HG02642 (cell line): ENCODE results near the gene TAPBP.
A peak's percentile ranks its signal among the peaks of the same experiment; 100 is the strongest.
"Not testable (repeated sequence)": the region's sequence is repeated elsewhere in the genome, so short reads cannot be mapped to it uniquely, and the experiment has no call there.

ENCODE experiments used
- ATAC-seq: cut with Tn5 transposase; IDR thresholded peaks from one replicate; pipeline ENCODE4 v1.9.1; 2021; ENCODE audit warnings: mild to moderate bottlenecking; ENCODE audit not compliant: unreplicated experiment, poor library complexity

Gene TAPBP

DNA sequence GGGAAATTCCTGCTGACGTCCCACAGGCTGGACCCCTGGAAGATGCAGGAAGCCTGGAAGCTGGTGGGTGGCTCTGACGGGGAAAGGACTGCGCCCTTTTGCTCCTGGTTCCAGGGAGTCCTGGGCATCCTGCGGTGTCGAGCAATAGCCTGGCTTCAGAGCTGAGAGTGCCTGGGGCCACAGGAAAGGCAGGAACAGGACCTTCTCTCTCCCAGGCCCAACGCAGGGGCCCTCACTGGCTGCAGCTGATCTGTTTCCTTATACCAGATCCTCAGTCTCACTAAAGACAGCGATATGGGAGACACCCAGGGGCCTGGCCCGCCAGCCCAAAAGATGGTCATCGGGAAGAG, 35.5 kb downstream of the TAPBP start:
- ATAC-seq = no peak

DNA sequence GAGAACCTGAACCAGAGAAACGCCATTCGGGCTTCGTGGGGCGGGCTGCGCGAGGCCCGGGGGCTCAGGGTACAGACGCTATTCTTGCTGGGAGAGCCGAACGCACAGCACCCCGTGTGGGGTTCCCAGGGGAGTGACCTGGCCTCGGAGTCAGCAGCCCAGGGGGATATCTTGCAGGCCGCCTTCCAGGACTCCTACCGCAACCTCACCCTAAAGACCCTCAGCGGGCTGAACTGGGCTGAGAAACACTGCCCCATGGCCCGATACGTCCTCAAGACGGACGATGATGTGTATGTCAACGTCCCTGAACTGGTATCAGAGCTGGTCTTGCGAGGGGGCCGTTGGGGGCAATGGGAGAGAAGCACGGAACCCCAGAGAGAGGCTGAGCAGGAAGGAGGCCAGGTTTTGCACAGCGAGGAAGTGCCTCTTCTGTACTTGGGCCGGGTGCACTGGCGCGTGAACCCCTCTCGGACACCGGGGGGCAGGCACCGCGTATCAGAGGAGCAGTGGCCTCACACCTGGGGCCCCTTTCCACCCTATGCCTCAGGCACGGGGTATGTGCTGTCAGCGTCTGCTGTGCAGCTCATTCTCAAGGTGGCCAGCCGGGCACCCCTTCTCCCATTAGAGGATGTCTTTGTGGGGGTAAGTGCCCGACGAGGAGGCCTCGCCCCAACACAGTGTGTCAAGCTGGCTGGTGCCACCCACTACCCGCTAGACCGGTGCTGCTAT, 36.1 kb downstream of the TAPBP start:
- ATAC-seq = no peak

- ATAC-seq = peak; percentile 56
Measured at GRCh38 chr6:33276864-33277662, 36.8 kb downstream of the TAPBP start, which contains the start of gene B3GALT4. B3GALT4 (plus strand) TSS chr6:33277123; CDS start chr6:33277420, 297 bp downstream.

- ATAC-seq = no peak
Measured at GRCh38 chr6:33276581-33276863, 37.4 kb downstream of the TAPBP start.

GRCh38 chr6:33275795-33276580, 37.9 kb downstream of the TAPBP start:
- not testable (repeated sequence) for ATAC-seq

DNA sequence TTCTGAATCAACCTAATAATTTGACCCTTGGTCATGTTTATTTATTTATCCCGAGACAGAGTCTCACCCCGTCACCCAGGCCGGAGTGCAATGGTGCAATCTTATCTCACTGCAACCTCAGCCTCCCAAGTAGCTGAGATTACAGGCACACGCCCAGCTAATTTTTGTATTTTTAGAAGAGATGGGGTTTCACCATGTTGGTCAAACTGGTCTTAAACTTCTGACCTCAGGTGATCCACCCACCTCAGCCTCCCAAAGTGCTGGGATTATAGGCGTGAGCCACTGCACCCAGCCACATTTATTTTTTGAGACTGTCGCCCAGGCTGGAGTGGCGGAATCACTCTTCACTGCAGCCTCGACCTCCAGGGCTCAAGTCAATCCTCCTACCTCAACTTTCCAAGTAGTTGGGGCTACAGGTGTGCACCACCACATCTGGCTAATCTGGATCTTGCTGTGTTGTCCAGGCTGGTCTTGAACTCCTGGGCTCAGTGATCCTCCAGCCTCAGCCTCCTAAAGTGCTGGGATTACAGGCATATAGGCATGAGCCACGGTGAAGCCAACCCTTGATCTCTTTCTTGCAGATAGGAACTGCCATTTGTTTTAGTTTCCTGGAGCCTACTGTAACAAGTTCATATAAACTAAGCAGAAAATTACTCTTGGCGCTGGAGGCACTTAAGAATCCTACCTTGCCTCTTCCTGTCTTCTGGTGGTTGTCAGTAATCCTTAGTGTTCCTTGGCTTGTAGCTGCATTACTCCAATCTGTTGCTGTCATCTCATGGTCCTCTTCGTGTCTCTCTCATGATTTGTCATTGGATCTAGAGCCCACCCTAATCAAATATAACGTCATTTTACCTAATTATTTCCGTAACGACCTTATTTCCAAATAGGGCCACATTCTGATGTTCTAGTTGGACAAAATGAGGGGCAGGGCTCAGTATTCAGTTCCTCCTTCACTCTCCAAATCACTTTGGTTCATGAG, 39.7 kb downstream of the TAPBP start:
- ATAC-seq = no peak

DNA sequence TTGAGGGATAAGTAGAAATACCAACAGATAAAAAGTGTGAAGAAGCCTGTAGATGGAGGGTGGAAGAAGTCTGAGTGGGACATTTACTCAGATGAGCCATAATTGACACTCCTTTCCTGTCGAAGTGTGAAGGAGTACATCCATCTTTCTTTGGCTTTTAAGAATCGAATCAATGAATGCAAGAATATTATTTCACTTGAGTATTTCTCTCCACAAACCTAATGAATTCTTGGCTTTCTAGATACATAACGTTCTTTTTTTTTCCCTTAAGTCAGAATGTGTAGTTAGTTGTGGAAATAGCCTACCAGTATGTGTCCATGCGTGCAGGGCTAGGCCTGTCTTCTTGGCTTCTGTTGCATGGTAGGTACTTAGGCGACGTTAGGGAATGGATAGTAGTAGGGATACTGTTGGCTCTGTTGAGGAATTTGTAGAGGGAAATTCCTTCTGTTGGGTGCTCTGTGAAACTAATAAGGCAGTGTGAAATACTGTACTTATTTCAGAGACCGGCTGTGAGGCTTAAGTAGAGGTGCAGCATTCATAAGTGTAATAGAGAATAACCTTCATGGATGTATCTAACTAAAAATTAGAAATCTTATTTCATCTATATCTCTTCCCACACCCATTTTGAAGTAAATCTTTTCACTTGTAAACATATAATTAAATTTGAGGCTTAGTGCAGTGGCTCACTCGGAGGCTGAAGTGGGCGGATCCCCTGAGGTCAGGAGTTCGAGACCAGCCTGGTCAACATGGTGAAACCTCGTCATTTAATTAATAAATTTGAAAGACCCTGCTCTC, 40.6 kb downstream of the TAPBP start:
- ATAC-seq = no peak

DNA sequence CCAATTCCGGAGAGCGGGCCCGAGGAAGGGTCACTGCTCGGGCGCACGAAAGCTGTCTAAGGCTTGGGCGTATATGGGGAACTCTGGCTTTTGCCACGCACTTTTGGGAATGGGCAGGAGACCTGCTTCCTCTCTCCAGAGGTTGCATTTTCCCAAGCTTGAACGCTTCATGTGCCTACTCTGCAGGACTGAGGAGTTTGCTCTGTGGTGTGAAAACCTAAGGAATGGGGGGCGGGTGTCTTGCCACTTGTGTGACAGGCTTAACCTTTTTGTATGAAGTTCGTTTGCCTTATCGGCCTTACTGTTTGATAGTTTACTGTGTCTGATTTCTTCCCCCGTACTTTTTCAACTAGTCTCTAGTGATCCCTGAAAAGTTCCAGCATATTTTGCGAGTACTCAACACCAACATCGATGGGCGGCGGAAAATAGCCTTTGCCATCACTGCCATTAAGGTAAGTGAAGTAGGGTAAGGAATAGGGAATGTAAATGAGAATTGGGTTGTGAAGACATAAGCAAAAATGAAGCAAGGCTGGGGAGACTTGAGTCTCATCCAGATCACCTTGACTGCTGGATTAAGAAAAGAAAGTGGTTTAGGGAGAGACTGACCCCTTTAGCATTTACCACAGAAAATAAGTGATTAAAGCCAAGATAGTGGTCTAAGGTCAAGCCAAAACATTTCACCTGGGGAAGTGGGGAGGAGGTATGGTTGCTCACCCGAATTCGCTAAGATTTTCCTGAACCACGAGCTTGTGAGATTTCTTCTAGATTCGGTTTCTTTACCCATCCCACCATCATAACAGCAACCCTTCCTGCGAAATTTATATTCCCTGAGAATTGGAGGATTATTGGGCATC, 41.4 kb downstream of the TAPBP start:
- ATAC-seq = no peak

DNA sequence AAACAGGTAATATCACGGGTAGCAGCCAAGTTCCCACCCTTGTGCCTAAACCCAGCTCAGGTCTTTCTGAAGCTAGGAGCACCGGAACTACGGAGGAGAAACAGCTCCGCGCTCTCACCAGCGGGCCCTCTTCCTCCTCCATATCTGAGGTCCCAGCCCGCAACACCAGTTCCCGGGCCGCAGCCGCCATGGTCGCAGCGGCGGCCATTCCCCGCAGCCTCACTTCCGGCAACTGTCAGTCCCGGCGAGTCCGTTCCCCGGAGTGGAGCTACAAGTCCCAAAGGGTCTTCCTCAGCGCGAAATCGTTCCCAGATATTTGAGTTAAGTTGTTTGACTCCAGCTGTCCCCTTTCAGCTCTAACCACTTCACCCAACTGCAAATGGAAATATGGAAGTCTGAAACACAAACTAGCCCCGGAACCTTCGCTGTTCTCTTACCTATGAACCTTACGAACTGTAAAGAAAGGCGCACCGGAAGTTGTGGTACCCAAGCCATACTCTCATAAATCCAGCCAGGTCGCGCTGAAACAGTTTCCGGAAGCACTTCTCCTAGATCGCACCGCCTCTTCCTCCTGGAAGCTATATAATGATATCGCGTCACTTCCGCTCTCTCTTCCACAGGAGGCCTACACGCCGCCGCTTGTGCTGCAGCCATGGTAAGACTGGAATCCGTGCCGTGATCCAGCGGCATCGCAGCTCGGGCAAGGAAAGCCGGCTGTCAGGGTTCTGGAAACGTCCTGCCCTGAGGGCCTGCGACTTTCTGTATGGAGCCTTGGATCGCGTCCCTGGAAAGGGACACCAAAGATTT, 42.2 kb downstream of the TAPBP start, which contains the start of the genes RPS18 and VPS52:
Gene RPS18, plus strand, starts transcription at position 608 of the 807 bp plus-strand sequence. Its CDS starts 45 bp downstream, at position 653.
Gene VPS52, minus strand, starts transcription at position 409 of the 807 bp plus-strand sequence. Its CDS starts 201 bp downstream, at position 208.
- ATAC-seq = peak; percentile 80

- no peak for ATAC-seq
Measured at GRCh38 chr6:33271117-33271467, 42.8 kb downstream of the TAPBP start.

DNA sequence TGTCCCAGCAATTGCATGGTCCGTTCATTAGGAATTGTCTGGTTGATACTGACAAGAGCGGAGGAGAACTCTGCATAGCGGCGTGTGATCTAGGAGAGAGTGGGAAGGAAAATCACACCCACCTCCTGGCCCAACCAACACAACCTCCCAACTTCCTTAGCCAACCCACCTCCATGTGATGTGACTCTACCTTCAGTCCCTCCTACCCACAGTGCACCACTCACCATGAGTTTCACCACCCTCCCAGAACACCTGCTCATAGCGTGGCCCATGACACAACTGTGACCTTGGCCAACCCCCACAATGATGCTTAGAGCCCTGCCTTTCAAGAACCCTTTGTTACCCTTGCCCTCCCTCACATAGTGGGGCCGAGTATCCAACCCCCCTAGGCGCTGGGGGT, 49.9 kb downstream of the TAPBP start:
- ATAC-seq = no peak

DNA sequence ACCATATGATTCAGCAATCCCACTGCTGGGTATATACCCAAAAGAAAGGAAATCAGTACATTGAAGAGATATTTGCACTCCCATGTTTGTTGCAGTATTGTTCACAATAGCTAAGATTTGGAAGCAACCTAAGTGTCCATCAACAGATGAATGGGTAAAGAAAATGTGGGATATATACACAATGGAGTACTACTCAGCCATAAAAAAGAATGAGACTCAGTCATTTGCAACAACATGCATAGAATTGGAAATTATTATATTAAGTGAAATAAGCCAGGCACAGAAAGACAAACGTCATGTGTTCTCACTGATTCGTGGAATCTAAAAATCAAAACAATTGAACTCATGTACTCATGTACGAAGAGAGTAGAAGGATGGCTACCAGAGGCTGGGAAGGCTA, 51.4 kb downstream of the TAPBP start:
- not testable (repeated sequence) for ATAC-seq

- ATAC-seq = no peak
Measured at GRCh38 chr6:33259032-33259431, 54.8 kb downstream of the TAPBP start.

GRCh38 chr6:33254591-33254990, 59.3 kb downstream of the TAPBP start:
- no peak for ATAC-seq

DNA sequence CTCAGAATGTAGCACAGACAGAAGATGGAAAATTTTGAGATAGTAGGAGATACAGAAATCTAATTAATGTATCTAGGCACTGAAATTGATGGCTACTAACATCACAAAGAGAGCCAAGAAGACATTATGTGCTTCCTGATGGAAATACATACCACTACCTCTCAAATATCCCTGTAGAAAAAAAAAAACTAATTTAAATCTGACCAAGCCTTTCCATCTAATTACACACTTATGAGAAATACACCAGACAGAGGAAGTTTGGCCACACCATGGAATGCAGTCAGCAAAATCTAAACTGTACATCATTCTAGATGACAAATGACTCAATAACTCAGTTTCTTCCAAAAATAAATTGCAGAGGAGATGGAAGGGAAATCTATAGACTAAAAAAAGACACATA, 61.1 kb downstream of the TAPBP start:
- ATAC-seq = no peak

DNA sequence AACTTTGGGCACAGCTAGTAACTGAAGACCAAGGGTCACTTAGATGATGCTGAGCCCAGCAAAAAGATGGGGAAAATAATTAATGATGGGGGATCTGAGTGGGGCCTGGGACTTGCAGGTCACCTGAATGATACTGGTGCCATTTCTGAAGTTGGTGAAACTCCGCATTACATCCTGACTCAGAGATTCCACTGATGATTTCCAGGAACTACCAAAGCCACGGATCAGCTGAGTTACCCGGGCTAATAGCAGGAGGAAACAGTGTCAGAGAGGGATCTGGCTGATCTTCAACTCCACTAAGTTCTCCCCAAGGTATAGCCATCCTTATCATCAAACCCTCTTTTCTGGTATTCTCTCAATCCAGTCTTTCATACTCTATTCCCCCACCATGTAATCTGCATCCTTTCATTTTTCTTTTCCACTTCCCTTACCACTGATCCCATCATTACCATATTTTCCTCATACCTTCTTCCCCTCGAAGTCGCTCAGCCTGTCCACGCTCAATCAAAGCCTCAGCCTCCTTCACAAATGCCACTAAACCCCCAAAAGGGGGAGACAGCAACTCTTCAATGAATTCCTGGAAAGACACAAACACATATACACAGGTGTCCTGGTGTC, 62.4 kb downstream of the TAPBP start:
- no peak for ATAC-seq

- ATAC-seq = no peak
Measured at GRCh38 chr6:33250731-33251130, 63.1 kb downstream of the TAPBP start.
